ENCODE results near the gene CRTC3.

GRCh38 chr15:90512981-90513380 is 16.7 kb upstream of the CRTC3 start:
- no peak for TF ChIP-seq POLR2A (IDR thresholded peaks at IDR 0.05)
- TF ChIP-seq CTCF (IDR thresholded peaks at IDR 0.05), result no peak
